Mesenchymal stem cell (in vitro differentiated cells and primary cell): ENCODE measurements around the gene SPACA5.
"Not testable (repeated sequence)": the region's sequence is repeated elsewhere in the genome, so short reads cannot be mapped to it uniquely, and the experiment has no call there.

Experiments
- DNase-seq: peaks from one replicate; pipeline ENCODE4 v3.0.0-alpha.2; 2013
- H2AFZ ChIP-seq: one replicate; pipeline ENCODE4 v1.6.1; 2013; ENCODE audit warnings: low read depth, mild to moderate bottlenecking, control low read depth, inconsistent platforms, low read length, moderate library complexity
- H2AK5ac ChIP-seq: 2 replicates; pipeline ENCODE4 v1.6.1; 2013; ENCODE audit warnings: low read length, moderate library complexity, mild to moderate bottlenecking, inconsistent platforms; ENCODE audit not compliant: severe bottlenecking
- H2BK120ac ChIP-seq: one replicate; pipeline ENCODE4 v1.6.1; 2013; ENCODE audit warnings: low read depth, mild to moderate bottlenecking, inconsistent platforms, low read length, moderate library complexity
- H2BK12ac ChIP-seq, 2 experiments: one replicate each; pipeline ENCODE4 v1.6.1; 2013; ENCODE audit warnings: inconsistent platforms in 2 of 2, low read length in 2 of 2, mild to moderate bottlenecking in 2 of 2, moderate library complexity in 2 of 2, control low read depth in 1 of 2
- H2BK15ac ChIP-seq: one replicate; pipeline ENCODE4 v1.6.1; 2013; ENCODE audit warnings: mild to moderate bottlenecking, low read depth, inconsistent platforms; ENCODE audit not compliant: poor library complexity, severe bottlenecking
- H2BK5ac ChIP-seq: 2 replicates; pipeline ENCODE4 v1.6.1; 2013; ENCODE audit warnings: low read depth, mild to moderate bottlenecking, low read length, control low read depth, inconsistent platforms; ENCODE audit not compliant: poor library complexity, severe bottlenecking
- H3K14ac ChIP-seq, 2 experiments: one replicate each; pipeline ENCODE4 v1.6.1; 2013; ENCODE audit warnings: inconsistent platforms in 2 of 2, low read length in 2 of 2, control low read depth in 1 of 2, mild to moderate bottlenecking in 1 of 2, moderate library complexity in 1 of 2
- H3K18ac ChIP-seq, 2 experiments: one replicate each; pipeline ENCODE4 v1.6.1; 2013; ENCODE audit warnings: inconsistent platforms in 2 of 2, low read length in 2 of 2, control low read depth in 1 of 2, low read depth in 1 of 2, mild to moderate bottlenecking in 1 of 2
- H3K23ac ChIP-seq, 2 experiments: one replicate each; pipeline ENCODE4 v1.6.1; 2013; ENCODE audit warnings: inconsistent platforms in 2 of 2, low read length in 2 of 2, mild to moderate bottlenecking in 2 of 2, moderate library complexity in 2 of 2, control low read depth in 1 of 2
- H3K27ac ChIP-seq: 2 replicates; pipeline ENCODE4 v1.5.1; 2013; ENCODE audit warnings: mild to moderate bottlenecking, moderate library complexity, low read length, control low read depth, inconsistent platforms; ENCODE audit not compliant: poor library complexity, severe bottlenecking
- H3K27me3 ChIP-seq, 2 experiments: 2 replicates each; pipeline versions ENCODE4 v1.6.1 to v1.7.0; 2013; ENCODE audit warnings: low read length in 2 of 2, mild to moderate bottlenecking in 2 of 2, moderate library complexity in 2 of 2, control low read depth in 1 of 2, inconsistent platforms in 1 of 2; ENCODE audit not compliant: control insufficient read depth in 1 of 2, insufficient read depth in 1 of 2
- H3K36me3 ChIP-seq, 2 experiments: 2 replicates each; pipeline versions ENCODE4 v1.6.1 to v1.7.0; 2013; ENCODE audit warnings: low read length in 2 of 2, control low read depth in 1 of 2, inconsistent platforms in 1 of 2, low read depth in 1 of 2, mild to moderate bottlenecking in 1 of 2; ENCODE audit not compliant: insufficient read depth in 2 of 2, control insufficient read depth in 1 of 2
- H3K4ac ChIP-seq, 2 experiments: one replicate each; pipeline ENCODE4 v1.6.1; 2013; ENCODE audit warnings: inconsistent platforms in 2 of 2, low read length in 2 of 2, mild to moderate bottlenecking in 2 of 2, moderate library complexity in 2 of 2, control low read depth in 1 of 2, low read depth in 1 of 2
- H3K4me1 ChIP-seq: 2 replicates; pipeline ENCODE4 v1.6.1; 2013; ENCODE audit warnings: low read depth, low read length, control low read depth; ENCODE audit not compliant: control insufficient read depth, insufficient read depth
- H3K4me2 ChIP-seq: 2 replicates; pipeline ENCODE4 v1.6.1; 2013; ENCODE audit warnings: low read length, mild to moderate bottlenecking, inconsistent platforms; ENCODE audit not compliant: poor library complexity, severe bottlenecking
- H3K4me3 ChIP-seq, 2 experiments: 2 replicates each; pipeline versions ENCODE4 v1.5.1 to v1.7.0; 2013; ENCODE audit warnings: low read length in 2 of 2, mild to moderate bottlenecking in 2 of 2, control low read depth in 1 of 2, low read depth in 1 of 2; ENCODE audit not compliant: insufficient read depth in 1 of 2
- H3K79me1 ChIP-seq: replicated peaks from 2 replicates; pipeline ENCODE4 v1.6.1; 2013; ENCODE audit warnings: mild to moderate bottlenecking, control low read depth, low read length, inconsistent platforms; ENCODE audit not compliant: poor library complexity, severe bottlenecking
- H3K9ac ChIP-seq: 2 replicates; pipeline ENCODE4 v1.7.0; 2013; ENCODE audit warnings: mild to moderate bottlenecking, low read length, moderate library complexity
- H3K9me3 ChIP-seq: 2 replicates; pipeline ENCODE4 v1.7.0; 2013; ENCODE audit warnings: mild to moderate bottlenecking, low read length; ENCODE audit not compliant: control insufficient read depth
- H4K8ac ChIP-seq: one replicate; pipeline ENCODE4 v1.6.1; 2013; ENCODE audit warnings: inconsistent platforms, mild to moderate bottlenecking, low read length, moderate library complexity
- H4K91ac ChIP-seq: one replicate; pipeline ENCODE4 v1.6.1; 2013; ENCODE audit warnings: mild to moderate bottlenecking, low read length, inconsistent platforms
- WGBS: methylation state at CpG from one replicate; pipeline ENCODE4 v1.1.7; 2013; ENCODE audit warnings: mixed read lengths; 5-methylcytosine and 5-hydroxymethylcytosine counted together

The SPACA5 gene

DNA sequence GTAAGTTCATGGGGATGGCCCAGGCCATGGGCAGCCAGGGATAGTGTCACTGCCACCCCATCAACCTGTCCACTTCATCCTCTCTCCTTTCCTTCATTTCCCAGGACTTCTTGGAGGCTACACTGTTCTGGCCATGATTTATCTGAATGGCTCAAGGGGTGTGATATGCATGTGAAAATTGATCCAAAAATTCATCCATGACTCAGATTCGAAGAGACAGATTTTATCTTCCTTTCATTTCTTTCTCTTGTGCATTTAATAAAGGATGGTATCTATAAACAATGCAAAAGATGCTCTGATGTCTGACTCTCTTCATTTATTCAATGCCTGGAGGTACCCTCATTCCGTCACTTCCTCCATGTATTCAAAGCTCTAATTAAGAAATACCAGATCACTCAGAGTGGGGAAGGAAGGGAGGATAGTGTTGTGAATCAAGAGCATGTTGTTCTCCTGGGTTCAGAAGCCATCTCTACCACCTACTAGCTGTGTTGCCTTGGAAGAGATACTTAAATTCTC lies 2.7 kb downstream of the SPACA5 start:
- not testable (repeated sequence) for H2BK12ac ChIP-seq, H3K23ac ChIP-seq, H3K79me1 ChIP-seq, H3K14ac ChIP-seq, H3K4ac ChIP-seq, H3K9me3 ChIP-seq, H2AFZ ChIP-seq, H3K9ac ChIP-seq, H4K91ac ChIP-seq, H3K4me2 ChIP-seq, H3K18ac ChIP-seq, H2AK5ac ChIP-seq, H3K4me1 ChIP-seq, H3K36me3 ChIP-seq, H3K27ac ChIP-seq, H2BK15ac ChIP-seq, DNase-seq, H3K27me3 ChIP-seq, H2BK120ac ChIP-seq, H3K4me3 ChIP-seq, H4K8ac ChIP-seq, H2BK5ac ChIP-seq
- WGBS, result no CpG with 5 or more reads among the region's 2 CpGs

DNA sequence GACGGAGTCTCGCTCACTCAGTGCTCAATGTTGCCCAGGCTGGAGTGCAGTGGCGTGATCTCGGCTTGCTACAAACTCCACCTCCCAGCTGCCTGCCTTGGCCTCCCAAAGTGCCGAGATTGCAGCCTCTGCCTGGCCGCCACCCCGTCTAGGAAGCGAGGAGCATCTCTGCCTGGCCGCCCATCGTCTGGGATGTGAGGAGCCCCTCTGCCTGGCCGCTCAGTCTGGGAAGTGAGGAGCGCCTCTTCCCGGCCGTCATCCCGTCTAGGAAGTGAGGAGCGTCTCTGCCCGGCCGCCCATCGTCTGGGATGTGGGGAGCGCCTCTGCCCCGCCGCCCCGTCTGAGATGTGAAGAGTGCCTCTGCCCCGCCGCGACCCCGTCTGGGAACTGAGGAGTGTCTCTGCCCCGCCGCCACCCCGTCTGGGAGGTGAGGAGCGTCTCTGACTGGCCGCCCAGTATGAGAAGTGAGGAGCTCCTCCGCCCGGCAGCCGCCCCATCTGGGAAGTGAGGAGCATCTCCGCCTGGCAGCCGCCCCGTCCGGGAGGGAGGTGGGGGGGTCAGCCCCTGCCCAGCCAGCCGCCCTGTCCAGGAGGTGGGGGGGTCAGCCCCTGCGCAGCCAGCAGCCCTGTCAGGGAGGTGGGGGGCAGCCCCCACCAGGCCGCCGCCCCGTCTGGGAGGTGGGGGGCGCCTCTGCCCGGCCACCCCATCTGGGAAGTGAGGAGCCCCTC lies 10.0 kb downstream of the SPACA5 start:
- H2BK120ac ChIP-seq, H3K79me1 ChIP-seq, H2AK5ac ChIP-seq, H3K9me3 ChIP-seq, H3K9ac ChIP-seq, H3K23ac ChIP-seq, H2BK15ac ChIP-seq, H2AFZ ChIP-seq, H3K27ac ChIP-seq, H2BK12ac ChIP-seq, H3K4ac ChIP-seq, H3K4me1 ChIP-seq, H3K14ac ChIP-seq, H3K36me3 ChIP-seq, H3K27me3 ChIP-seq, H2BK5ac ChIP-seq, H3K4me3 ChIP-seq, H3K4me2 ChIP-seq, H3K18ac ChIP-seq, H4K91ac ChIP-seq, H4K8ac ChIP-seq, DNase-seq: not testable (repeated sequence)
- WGBS, result 100% methylated on average over 4 of the region's 46 CpGs

DNA sequence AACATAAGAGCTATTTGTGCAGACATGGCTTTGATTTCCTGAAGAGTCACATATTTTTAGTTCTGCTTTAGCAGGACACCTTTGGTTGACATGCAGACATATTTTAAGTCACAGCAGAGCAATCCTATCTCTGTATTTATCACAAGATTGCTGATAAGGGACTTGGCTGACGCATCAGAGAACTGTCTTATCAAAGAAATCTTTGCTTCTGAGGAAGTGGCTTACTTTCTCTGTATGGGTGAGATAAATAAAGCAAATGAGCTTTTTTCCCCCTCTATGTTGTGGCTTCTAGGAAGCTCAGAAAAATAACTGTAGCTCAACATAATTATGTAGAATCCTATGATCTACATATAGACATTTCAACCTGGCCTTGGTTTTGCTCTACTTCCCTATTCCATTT lies 13.1 kb downstream of the SPACA5 start:
- not testable (repeated sequence) for H4K91ac ChIP-seq, H3K9me3 ChIP-seq

DNA sequence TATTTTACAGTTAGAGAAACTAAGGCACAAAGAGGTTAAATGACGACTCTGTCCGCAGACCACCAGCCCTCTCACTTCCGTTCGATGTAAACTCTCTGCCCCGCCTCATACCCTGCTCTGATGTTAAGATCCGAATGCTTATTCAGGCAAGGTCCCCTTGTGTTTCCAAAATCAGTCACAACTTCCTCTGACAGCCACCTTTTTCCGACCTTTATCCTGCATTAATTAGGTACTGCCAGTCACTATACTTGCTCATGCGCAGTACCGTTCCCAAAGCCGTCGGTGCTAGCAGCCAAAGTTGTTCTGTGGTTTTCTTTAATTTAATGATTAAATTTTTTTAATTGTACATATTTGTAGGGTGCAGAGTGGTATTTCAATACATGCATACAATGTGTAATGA lies 13.7 kb downstream of the SPACA5 start:
- H3K4me2 ChIP-seq, H2BK120ac ChIP-seq, H3K9ac ChIP-seq, H3K4me1 ChIP-seq, H3K9me3 ChIP-seq, H3K18ac ChIP-seq, H3K14ac ChIP-seq, H4K91ac ChIP-seq, H3K23ac ChIP-seq, H2BK15ac ChIP-seq, H4K8ac ChIP-seq, H2BK5ac ChIP-seq, H3K79me1 ChIP-seq, H3K36me3 ChIP-seq, DNase-seq, H2AK5ac ChIP-seq, H2BK12ac ChIP-seq, H3K4ac ChIP-seq, H3K27ac ChIP-seq, H3K27me3 ChIP-seq, H2AFZ ChIP-seq: not testable (repeated sequence)
- WGBS, result 46% methylated on average over 6 of the region's 11 CpGs
- peak overlapping the region in 1 of 2 experiments; percentile 75 for H3K4me3 ChIP-seq

More for the DNA sequence above, 13.1 kb downstream of the SPACA5 start:
- H3K4me2 ChIP-seq, H3K14ac ChIP-seq, H2BK5ac ChIP-seq, H3K79me1 ChIP-seq, H3K36me3 ChIP-seq, H2BK15ac ChIP-seq, H3K23ac ChIP-seq, H2BK12ac ChIP-seq, H3K27ac ChIP-seq, DNase-seq, H3K27me3 ChIP-seq, H2AFZ ChIP-seq, H3K4me1 ChIP-seq, H3K4me3 ChIP-seq, H3K9ac ChIP-seq, H4K8ac ChIP-seq, H3K4ac ChIP-seq, H2BK120ac ChIP-seq, H3K18ac ChIP-seq, H2AK5ac ChIP-seq: not testable (repeated sequence)
- WGBS, result no CpG with 5 or more reads among the region's 1 CpG
